ENCODE results near the gene PSMD14.
"Not testable (repeated sequence)": the region's sequence is repeated elsewhere in the genome, so short reads cannot be mapped to it uniquely, and the experiment has no call there.

Gene PSMD14

DNA sequence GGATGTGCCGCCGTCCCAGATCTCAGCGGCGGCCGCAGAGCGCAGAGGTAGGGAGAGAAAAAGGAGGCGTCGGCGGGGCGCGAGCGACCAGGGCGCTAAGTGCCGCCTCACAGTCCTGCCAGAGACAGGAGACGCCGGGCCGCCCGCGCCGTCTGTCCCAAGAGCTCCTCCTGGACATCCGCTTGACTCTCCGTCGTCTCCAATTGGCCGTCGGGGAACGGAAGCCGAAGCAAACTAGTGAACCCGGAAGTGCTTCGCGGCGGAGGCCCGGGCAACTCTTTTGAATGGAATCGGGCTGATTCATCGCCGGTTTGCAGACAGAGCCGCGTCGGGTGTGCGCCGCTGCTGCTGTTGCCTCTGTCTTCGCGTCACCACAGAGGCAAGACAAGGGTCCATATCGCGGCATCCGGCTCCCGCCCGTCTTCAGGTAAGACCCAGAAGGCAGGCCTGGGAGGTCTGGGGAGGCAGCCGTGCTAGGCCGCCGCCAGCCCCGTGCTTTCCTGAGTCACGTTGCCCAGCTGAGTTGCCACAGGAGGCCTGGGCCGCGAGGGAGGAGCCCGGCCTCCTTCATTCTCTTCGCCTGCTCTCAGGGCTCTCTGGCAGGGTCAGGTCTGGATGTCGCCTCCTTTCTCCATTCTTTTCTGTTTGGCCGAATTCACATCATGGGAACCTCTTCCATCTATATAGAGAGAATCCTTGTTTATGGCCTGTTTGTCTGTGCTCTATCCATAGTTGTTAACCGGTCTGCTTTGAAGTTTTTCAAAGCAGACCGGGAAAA is at the start of gene PSMD14:
Gene PSMD14, plus strand, starts transcription at position 248 of the 778 bp plus-strand sequence. CDS start 10,401 bp downstream, outside the sequence.
- peak; percentile 64 for DNase-seq (ENCODE audit: low spot score)

DNA sequence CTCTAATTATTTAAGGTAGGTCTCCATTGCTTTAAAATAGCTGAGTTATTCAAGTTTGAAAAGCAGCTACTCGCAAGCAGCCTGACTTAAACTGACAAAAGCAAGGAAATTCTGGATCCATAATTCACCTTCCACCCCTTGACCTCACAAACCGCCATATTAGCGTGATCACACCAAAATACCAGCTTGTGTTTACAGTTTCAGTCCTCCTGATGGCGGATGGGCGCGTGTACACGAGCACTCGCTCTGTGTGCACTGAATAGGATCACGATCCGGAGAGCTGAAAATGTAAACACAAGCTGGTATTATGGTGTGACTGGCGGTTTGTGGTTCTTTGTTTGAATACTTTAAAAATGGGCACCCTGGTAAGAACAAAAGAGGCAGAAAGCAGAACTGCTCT is 42.4 kb upstream of the PSMD14 start:
- no peak for DNase-seq (ENCODE audit: low spot score)

DNA sequence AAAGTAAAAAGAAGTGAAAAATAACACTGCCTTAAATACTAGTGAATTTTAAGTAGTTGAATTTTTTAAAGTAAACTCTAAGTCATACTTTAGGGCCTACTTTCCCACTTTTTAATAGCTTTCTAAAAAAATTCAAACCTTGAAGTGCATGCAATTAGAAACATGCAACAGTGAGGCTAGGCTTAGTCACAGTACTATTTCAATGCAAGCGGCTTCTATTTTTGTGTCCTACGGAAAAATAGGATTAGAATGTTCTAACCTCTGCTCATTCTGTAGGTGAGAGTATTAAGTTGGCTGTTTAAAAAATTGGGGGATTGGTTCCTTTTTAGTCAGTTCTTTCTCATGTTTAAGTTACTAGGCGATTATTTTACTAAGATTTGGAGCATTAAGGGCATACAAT is 39.1 kb upstream of the PSMD14 start:
- DNase-seq (ENCODE audit: low spot score): no peak

DNA sequence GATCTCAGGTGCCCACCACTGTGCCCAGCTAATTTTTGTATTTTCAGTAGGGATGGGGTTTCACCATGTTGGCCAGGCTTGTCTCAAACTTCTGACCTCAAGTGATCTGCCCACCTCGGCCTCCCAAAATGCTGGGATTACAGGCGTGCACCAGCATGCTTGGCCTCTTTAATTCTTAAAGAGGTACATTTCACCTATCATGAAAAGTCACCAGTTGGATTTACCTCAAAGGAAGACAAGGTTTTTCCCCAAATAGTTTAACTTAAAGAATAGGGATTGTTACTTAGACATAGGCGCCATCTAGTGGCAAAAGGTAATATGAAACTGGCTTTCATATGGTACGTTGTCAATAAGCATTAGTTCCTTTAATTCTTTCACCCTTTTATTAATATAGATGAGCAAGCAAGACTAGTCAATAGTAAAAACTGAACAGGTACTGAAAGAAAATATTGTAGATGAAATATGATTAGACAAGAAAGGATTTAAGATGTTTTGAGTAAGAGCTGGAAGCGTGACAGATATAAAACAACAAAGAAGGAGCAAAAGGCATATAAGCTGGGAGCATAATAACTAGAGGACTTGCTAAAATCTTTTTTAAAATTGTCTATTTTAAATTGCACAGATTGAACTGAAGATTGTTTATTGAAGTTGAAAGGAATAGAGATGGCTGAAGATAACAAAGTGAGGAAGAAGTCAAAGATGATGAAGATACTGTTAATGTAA is 35.0 kb upstream of the PSMD14 start:
- DNase-seq (ENCODE audit: low spot score): peak; percentile 27

DNA sequence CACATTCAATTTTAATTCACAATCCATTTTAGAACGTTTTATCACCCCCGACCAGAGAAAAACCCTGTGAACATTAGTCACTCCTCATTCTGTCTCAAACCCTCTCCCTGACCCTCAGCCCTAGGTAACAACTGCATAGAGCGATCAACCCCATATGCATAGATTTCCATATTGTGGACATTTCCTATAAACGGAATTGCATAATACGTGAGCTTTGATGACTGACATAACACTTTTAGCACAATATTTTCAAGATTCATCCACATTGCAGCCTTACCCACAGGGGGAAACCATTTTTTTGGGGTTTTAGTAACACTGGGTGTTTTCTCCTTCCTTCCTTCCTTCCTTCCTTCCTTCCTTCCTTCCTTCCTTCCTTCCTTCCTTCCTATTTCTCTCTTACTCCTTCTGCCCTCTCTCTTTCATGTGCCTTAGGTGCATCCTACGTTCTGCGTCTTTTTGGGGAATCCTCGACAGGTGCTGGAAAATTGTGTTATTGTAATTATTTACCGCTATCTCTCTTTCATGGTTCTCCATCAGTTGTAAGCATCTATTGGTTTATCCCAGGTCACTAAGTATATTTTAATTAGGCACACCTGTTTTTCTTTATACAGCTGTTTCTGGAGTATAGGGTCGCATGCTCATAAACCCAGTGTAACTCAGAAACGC is 29.5 kb upstream of the PSMD14 start:
- not testable (repeated sequence) for DNase-seq (ENCODE audit: low spot score)

DNA sequence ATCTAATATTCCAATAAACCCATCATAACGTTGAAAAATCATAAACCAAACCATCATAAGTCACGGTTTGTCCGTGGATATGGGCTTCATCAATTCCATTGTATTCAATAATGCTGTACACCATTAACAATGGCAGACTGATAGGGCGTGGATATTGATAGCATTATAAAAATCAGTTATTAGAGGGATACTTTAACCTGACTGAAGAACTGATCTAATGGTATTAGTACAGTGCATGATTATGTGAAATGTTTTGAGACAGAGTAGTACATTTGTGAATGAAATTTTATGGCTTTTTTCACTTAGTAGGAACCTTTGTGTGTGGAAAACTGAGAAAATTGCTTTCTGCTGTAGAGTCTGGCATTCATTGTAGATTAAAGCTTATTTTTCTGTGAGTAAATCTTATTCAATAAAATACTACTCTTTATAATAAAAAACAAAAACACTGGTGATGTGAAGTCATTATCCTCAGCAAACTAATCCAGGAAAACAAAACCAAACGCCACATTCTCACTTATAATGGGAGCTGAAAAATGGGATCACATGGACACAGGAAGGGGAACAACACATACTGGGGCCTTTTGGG is 28.9 kb upstream of the PSMD14 start:
- not testable (repeated sequence) for DNase-seq (ENCODE audit: low spot score)

DNA sequence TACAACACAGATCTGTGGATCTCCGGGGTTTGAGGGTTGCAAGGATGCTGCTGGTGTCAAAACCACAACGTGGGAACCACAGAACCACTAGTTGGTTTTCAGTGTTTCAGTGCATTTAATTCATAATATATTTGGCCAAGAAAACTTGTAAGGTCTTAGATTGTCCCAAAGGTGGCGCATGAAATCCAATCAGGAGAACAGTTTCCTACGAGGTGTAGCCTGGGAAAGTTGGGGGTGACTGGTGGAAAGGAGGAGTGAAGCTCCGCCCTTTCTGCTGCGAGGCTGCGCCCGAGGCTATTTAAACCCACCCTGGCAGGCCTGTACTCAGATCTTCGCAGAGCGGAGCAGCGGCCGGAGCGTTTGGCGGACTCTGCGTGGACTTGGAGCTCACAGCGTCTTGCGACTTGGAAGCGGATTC is 27.3 kb upstream of the PSMD14 start:
- DNase-seq (ENCODE audit: low spot score): not testable (repeated sequence)

DNA sequence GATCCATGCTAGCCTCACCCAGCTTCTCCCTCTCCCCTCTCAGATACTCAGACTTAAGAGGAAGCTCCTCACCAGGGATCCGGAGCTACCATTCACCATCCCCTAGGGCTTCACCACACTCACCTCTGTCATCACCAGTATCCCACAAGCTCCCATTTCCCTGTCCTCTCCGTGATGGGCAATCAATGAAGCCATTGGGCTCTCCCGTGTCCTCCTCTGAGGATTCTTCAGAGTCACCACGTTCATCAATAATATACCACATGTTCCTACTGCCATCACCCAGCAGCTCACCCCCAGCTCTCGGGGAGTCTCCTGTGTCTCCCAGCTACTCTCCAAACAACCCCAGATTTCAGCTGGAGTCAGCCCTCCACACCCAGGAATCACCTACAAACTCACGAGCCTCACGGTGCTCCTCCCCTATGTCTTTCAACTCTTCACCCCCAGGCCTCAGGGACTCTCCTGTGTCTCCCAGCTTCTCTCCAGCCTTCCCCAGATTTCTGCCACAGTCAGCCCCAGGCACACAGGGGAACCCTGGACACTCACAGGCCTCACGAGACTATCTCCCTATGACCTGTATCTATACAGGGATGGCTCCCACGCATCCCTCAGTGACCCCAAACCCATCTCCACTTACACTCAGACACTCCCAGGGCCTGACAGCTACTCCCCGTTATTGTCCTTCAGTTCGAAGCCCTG is 26.5 kb upstream of the PSMD14 start:
- DNase-seq (ENCODE audit: low spot score): not testable (repeated sequence)

DNA sequence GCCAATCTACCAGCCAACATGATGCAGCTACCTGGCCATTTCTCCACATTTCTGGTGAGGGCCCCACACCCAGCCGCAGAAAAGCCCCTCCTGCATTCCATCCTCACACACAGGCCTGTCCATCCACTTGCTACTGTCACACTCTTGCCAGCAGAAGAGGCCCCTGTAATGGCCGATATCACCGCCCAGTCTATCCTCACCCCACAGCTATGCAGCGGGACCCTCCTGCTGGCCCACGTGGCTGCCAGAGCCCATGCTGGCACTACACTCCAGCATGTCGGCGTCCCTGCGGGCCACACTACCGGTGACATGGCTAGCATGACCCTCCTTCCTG is 25.9 kb upstream of the PSMD14 start:
- not testable (repeated sequence) for DNase-seq (ENCODE audit: low spot score)

DNA sequence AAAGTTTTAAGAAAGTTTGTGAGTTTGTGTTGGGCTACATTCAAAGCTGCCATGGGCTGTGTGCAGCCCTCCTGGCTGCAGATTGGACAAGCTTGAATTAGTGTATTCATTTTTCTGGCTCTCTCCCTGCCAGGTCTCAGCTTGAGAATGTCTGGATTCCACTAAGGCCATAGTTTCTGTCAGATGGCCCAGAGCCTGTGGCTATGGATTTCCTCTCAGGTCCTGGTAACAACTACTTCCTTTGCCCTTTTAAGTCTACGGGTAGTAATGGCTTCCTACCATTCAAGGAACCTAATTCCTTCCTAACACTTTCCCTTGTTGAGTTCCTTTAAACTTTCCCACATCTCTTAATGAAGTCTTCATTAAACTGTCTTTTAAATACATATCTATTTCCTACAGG is 24.3 kb upstream of the PSMD14 start:
- DNase-seq (ENCODE audit: low spot score): no peak

DNA sequence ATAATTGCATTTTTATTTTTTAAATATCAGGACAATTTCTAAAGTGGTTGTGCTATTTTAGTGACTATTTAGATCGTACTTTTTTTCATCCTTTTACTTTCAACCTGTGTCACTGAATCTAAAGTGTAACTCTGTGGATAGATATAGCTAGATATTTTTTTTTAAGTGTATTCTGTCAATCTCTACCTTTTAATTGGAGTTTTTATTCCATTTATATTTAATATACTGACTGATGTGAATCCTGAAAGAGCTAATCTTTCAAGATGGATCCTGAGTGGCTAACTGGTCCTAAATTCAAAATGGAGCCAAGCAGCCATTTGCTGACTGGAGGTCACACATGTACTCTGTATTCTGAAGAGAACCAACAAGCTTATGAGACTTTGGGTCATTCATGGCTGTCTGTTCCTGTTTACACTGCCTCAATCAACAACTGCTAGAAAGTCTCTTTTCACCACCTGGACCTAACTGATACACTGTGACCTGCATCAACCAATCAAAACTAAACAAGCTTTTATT is 4.6 kb upstream of the PSMD14 start:
- DNase-seq (ENCODE audit: low spot score): no peak

DNA sequence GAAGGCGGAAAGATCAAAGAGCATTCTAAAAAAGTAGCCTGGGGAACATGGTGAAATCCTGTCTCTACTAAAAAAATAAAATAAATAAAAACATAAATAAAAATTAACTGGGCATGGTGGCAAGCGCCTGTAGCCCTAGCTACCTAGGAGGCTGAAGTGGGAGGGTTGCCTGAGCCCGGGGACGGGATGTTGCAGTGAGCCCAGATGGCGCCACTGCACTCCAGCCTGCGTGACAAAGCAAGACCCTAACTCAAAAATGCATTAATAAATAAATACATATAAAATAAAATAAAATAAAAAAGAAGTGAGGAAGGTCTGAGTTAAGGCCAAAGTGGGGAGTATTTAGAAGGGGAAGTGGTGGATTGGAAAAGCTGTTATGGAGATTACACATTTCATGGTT is 1.3 kb upstream of the PSMD14 start:
- DNase-seq (ENCODE audit: low spot score): no peak

DNA sequence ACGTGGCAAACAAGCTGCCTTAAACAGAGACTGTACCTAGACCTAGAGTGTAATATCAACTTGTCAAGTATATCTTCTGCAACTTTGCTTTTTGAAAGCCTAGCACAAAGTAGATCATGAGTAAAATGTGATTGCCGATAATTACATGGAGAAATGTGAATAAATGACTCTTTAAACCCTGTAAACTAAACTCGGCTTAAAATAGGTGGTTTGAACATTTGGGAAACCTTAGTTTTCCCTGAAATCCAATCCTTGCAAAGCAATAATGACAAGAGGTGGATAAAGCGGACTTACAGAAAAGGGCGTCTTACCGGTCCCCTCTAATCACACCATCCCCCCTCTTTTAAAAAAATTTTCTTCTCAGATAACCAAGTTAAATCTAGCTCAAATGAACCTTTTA is 549 bp upstream of the PSMD14 start:
- DNase-seq (ENCODE audit: low spot score): no peak

DNA sequence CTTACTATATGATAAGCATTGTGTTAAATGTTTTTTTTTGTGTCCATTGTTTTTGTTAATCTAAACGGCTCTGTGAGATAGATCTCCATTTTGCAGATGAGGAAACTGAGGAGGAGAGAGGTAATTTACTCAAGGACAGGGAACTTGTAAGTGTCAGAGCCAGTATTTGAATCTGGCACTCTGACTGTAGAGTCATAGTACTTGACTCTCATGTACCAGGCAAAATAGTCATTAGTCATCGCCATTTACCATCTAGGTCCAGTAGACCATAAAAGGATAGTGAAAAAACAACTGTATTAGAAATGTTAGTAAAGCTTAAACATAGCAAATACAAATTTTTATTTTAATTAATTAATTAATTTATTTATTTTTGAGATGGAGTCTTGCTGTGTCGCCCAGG is 4.8 kb downstream of the PSMD14 start:
- DNase-seq (ENCODE audit: low spot score): no peak

DNA sequence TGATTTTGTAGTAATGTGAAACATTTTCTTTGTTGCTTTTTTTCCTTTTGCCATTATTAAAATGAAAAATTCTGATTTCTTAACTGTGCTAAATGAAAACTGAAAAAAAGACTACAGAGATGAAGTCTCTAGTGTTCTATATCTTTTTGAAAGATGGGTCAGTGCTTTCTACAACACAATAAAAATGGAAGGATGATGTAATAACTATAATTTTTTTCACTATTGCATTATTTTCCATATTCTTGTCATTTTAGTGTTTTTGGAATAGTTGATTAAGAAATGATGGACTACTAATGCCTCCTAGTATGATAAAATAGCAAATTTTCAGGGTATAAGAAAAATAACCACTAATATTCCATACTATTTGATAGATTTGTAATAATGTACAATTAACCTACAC is 7.2 kb downstream of the PSMD14 start:
- no peak for DNase-seq (ENCODE audit: low spot score)

DNA sequence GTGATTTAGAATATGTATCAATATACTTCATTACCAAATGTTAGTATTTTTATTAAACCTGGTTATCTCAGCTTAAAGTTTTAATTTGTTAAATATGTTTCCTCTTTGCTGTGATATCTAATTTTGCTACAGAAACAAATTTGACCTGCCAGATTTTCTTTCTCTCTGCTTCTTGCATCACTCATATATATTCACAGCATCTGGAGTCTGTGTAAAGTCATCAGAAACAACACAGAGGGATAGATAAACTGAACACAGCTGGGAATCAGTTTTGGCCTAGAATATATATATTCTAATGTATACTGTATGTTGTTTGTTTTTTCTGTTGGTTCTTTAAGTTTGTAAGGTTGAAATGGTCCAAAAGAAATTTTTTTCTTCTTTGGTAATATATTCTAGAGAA is 8.5 kb downstream of the PSMD14 start:
- no peak for DNase-seq (ENCODE audit: low spot score)

DNA sequence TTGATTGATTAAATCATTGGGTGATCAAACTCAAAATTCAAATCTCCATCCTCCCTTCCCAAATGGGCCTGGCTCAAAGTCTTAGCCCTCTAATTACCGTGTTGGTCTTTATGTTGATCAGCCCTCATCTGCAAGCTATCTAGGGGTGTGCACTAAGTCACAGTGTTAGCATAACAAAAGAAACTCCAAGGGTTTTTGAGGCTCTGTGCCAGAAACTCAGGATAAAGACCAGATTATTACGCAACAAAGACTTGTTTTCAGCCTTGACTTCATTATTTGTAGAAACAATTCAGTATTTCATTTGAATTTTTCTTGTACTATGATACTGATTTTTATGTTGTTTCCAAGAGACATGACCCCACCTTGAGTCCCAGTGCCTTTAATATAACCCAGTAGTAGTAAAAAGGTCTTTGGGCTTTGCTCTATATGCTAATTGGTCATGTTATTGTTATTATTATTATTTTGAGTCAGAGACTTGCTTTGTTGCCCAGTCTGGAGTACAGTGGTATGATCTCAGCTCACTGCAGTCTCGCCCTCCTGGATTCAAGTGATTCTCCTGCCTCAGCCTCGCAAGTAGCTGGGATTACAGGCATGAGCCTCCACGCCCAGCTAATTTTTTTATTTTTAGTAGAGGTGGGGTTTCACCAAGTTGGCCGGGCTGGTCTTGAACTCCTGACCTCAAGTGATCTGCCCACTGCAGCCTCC is 13.9 kb downstream of the PSMD14 start:
- DNase-seq (ENCODE audit: low spot score): no peak

DNA sequence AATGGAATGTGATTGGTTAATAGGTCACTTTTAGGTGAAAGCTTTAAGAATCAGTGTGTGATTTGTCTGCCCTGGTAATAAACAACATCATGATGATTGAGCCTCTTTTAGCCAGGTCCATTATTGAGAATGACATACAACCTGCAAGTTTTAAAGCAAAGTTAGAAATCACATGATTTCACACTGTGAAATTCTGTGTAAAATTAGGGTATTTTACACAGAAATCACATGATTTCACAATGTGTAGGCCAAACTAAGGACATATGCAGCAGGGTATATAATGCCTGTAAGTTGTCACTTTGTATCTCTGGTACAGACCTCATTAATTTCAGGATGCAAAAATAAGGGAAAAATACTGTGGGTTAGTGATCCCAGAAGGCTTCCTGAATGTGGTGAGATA is 16.7 kb downstream of the PSMD14 start:
- no peak for DNase-seq (ENCODE audit: low spot score)

DNA sequence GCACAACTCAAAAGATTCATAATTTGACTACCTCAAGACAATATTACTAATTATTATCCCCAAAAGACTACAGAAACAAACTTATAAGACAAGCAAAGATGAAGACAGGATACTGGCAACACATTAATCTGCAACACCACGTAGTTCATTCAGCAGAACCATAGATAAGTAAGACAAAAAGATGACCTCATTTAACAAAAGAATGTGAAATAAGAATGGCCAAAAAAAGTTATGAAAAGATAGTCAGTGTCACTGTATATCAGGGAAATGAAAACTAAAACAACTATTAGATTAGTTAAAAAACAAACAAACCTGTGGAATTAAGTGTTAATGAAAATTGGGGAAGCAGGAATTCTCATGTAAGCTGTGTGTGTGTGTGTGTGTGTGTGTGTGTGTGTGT is 19.4 kb downstream of the PSMD14 start:
- no peak for DNase-seq (ENCODE audit: low spot score)

DNA sequence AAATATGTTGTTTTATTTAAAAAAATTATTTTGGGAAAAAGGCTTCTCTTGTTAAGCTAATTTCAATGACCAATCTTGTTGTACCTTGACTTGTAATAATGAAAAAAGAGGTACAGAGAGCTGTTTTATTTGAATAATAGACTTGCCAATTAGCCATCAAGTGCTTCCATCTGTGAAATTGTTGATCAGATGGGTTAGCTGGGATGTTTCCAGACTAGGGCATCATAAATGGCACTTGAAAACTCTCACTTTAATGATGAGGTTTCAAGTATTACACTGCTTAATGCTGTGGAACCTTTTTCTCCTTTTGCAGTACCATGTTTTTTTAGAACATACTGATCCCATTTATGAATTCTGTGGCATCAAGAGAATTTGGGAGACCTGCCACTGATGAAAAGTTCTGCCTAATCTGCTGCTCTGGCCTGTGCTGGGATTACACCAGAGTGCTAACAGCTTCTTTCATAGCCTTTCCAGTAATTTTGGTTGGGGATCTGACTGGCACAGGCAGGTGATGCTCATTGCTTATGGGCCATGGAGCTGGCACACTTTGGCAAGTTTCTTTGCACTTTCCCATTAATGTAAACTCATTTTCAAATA is 24.2 kb downstream of the PSMD14 start:
- no peak for DNase-seq (ENCODE audit: low spot score)

DNA sequence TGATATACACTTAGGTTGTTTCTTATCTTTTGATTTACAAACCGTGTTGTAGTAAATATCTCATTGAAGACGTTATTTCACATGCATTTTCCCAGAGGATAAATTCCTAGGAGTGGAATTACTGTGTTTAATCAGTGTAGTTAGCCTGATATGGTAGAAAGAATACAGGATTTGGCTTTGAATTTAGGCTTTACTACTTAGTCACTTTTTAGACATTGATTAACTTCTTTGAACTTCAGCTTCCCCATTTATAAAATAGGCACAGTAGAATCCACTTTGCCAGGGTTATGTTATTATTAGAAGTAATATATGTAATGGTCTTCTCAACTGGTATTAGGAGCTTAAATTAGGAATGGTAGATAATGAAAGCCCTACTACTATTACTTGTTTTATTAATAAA is 27.4 kb downstream of the PSMD14 start:
- no peak for DNase-seq (ENCODE audit: low spot score)

Data from COLO829 (cell line).